GM18526 (cell line): ENCODE results near the gene CCT5.

Source experiments
- POLR2A ChIP-seq: IDR thresholded peaks from 3 replicates; pipeline ENCODE4 v1.6.1; 2011; ENCODE audit not compliant: insufficient read length; ENCODE audit errors: extremely low read depth

The CCT5 gene

GRCh38 chr5:10232386-10232785 is 17.7 kb upstream of the CCT5 start:
- TF ChIP-seq POLR2A: no peak

- TF ChIP-seq POLR2A: no peak
Measured at GRCh38 chr5:10233011-10233410, 17.1 kb upstream of the CCT5 start.

- TF ChIP-seq POLR2A: no peak
Measured at GRCh38 chr5:10233505-10233904, 16.6 kb upstream of the CCT5 start.

- TF ChIP-seq POLR2A: no peak
Measured at GRCh38 chr5:10235350-10235749, 14.7 kb upstream of the CCT5 start.

GRCh38 chr5:10243660-10244240 is 6.3 kb upstream of the CCT5 start:
- TF ChIP-seq POLR2A: no peak

GRCh38 chr5:10244342-10244944 is 5.6 kb upstream of the CCT5 start:
- no peak for TF ChIP-seq POLR2A

GRCh38 chr5:10246761-10247160 is 3.3 kb upstream of the CCT5 start:
- no peak for TF ChIP-seq POLR2A

- no peak for TF ChIP-seq POLR2A
Measured at GRCh38 chr5:10248378-10249260, 1.5 kb upstream of the CCT5 start.

GRCh38 chr5:10250806-10251276 is 761 bp downstream of the CCT5 start:
- TF ChIP-seq POLR2A: no peak

- TF ChIP-seq POLR2A: no peak
Measured at GRCh38 chr5:10251405-10251804, 1.3 kb downstream of the CCT5 start.

GRCh38 chr5:10253390-10253789 is 3.3 kb downstream of the CCT5 start:
- TF ChIP-seq POLR2A: no peak

- no peak for TF ChIP-seq POLR2A
Measured at GRCh38 chr5:10254686-10255085, 4.6 kb downstream of the CCT5 start.

GRCh38 chr5:10257870-10258269 is 7.8 kb downstream of the CCT5 start:
- no peak for TF ChIP-seq POLR2A

- no peak for TF ChIP-seq POLR2A
Measured at GRCh38 chr5:10259899-10260298, 9.8 kb downstream of the CCT5 start.

GRCh38 chr5:10261065-10261464 is 11.0 kb downstream of the CCT5 start:
- TF ChIP-seq POLR2A: no peak

- no peak for TF ChIP-seq POLR2A
Measured at GRCh38 chr5:10262121-10262774, 12.2 kb downstream of the CCT5 start.

- TF ChIP-seq POLR2A: no peak
Measured at GRCh38 chr5:10262995-10263394, 12.9 kb downstream of the CCT5 start.
